ENCODE measurements around the gene ZNF407. TPM values are rescaled to one million over a fixed set of nuclear protein-coding genes. Genes with fewer than 3 reads are reported as not detected.

Gene ZNF407
- total RNA-seq, 1 donor from 2014 or later = 13.2 TPM

DNA sequence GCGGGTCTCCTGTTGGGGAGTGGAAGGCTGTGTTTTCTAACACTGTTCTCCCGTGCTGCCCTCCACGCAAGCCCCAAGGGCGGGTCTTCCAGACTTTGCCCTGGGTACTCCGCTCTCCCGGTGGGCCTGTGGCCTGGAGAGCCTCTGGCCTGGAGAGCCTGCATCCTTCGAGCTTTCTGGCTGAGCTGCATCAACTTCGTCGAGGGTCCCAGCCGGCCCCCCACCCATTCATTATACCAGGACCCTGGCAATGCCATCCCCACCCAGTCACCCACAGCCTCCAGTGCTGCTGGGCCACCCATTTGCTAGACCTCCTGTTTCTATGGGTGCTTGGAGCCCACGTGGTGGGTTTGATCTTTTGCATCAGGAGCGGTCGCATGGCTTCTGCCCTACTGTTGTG is 509.1 kb downstream of the ZNF407 start:
- no peak overlapping the region for H3K4me3 Mint-ChIP-seq
- no peak overlapping the region for H3K27ac Mint-ChIP-seq (ENCODE audit: unreplicated experiment)
- DNase-seq (ENCODE audit: low read depth, low spot score) = no peak
- H3K4me1 Mint-ChIP-seq = no peaks in the 10 kb centered on the region
- H3K27me3 Mint-ChIP-seq (ENCODE audit: low read depth) = no peaks in the 10 kb centered on the region
- peaks cover 5% of the 10 kb centered on the region for H3K36me3 Mint-ChIP-seq (ENCODE audit: low read depth)
- H3K9me3 Mint-ChIP-seq = peaks cover 4% of the 10 kb centered on the region
- TF ChIP-seq, protein P1, sequence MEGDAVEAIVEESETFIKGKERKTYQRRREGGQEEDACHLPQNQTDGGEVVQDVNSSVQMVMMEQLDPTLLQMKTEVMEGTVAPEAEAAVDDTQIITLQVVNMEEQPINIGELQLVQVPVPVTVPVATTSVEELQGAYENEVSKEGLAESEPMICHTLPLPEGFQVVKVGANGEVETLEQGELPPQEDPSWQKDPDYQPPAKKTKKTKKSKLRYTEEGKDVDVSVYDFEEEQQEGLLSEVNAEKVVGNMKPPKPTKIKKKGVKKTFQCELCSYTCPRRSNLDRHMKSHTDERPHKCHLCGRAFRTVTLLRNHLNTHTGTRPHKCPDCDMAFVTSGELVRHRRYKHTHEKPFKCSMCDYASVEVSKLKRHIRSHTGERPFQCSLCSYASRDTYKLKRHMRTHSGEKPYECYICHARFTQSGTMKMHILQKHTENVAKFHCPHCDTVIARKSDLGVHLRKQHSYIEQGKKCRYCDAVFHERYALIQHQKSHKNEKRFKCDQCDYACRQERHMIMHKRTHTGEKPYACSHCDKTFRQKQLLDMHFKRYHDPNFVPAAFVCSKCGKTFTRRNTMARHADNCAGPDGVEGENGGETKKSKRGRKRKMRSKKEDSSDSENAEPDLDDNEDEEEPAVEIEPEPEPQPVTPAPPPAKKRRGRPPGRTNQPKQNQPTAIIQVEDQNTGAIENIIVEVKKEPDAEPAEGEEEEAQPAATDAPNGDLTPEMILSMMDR (conservative IDR thresholded peaks at IDR 0.05) = no peak

DNA sequence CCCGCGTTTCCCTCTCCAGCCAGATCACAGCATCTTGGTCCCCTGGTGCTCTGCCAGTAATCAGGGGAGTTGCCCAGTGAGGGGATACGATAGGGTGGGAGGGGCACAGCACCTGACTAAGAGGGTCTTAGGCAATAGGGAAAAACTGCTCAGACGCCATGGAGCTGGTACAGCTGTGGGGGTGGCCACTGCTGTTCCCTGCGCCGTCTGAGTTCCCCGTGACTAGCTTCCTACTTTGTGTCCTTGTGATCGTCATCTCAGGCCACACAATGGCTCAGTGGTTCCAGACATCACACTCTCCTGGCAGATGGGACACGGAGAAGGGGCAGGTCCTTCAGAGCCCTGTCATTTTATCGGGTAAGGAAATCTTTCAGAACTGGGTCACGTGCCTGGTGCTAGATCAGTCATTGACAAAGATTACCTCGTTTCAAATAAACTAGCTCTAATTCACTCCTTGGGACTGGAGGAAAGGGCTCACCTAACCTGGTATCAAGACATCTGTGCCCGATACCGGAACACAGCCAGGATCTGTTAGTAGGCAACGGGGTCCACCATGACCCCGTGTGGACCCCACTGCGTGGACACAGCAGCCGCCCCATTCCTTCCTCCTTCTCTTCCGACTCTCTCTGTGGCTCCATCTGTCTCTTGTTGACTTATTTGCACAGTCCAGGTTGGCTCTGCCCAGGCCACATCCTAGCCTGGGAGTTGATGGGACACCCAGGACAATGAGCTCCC is 509.7 kb downstream of the ZNF407 start:
- H3K4me1 Mint-ChIP-seq = no peaks in the 10 kb centered on the region
- H3K4me3 Mint-ChIP-seq = no peak overlapping the region
- no peaks in the 10 kb centered on the region for H3K27me3 Mint-ChIP-seq (ENCODE audit: low read depth)
- TF ChIP-seq, protein P1 (conservative IDR thresholded peaks at IDR 0.05) = no peak
- H3K9me3 Mint-ChIP-seq = no peaks in the 10 kb centered on the region
- DNase-seq (ENCODE audit: low read depth, low spot score) = no peak
- H3K36me3 Mint-ChIP-seq (ENCODE audit: low read depth) = peaks cover 2% of the 10 kb centered on the region
- H3K27ac Mint-ChIP-seq (ENCODE audit: unreplicated experiment) = no peak overlapping the region

DNA sequence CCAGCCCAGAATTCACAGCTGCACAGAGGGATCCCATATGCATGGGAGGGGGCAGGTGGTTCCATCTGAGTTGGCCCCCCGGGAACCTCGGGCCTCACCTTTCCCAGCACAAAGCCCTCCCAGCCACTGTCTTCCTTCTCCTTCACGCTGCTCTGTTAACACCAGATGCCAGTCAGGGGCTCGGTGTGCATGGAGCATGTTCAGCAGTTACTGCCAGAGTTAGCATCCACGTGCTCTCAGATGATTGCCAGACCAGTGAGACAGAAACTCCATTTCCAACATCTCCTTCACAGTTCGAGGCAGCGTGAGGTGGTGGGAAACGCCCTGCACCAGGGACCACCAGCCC is 510.2 kb downstream of the ZNF407 start:
- H3K27ac Mint-ChIP-seq (ENCODE audit: unreplicated experiment) = no peak overlapping the region
- H3K9me3 Mint-ChIP-seq = no peaks in the 10 kb centered on the region
- peaks cover 2% of the 10 kb centered on the region for H3K36me3 Mint-ChIP-seq (ENCODE audit: low read depth)
- no peaks in the 10 kb centered on the region for H3K27me3 Mint-ChIP-seq (ENCODE audit: low read depth)
- H3K4me1 Mint-ChIP-seq = no peaks in the 10 kb centered on the region
- no peak for DNase-seq (ENCODE audit: low read depth, low spot score)
- no peak overlapping the region for H3K4me3 Mint-ChIP-seq
- TF ChIP-seq, protein P1 (conservative IDR thresholded peaks at IDR 0.05) = no peak

DNA sequence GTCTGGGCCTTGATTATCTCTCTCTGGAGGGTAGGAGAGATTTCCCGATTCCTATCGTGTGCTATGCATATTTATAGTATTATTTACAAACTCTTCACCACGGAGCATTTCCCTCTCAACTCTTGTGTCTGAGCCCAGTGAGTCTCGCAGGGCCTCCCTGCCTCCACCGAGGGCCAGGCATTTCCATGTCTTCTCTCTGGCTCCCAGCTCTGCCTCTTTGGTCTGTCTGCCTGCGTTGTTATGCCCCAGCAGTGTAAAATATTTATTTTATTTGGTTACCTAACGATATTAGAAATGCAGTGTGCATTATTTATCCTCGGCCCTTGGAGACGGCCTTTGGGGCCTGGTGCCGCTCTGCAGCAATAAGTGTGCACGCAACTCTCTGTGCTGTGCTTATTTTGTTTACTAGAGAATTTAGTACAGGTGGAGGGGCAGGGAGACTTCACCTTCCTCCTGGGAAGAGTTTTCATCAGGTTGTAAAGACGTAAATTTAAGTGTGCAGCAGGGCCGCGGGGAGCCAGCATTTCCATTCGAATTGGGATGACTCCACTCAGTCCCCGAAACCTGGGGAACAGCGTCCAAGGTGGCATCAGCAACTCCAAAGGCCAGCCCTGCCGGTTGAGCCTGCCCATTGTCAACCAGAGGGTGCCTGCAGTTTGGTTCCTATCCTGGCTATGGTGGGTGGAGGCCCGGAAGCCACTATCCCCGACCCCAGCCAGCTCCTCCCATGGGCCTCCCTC is 511.1 kb downstream of the ZNF407 start:
- no peaks in the 10 kb centered on the region for H3K4me1 Mint-ChIP-seq
- TF ChIP-seq, protein P1 (conservative IDR thresholded peaks at IDR 0.05) = no peak
- no peak overlapping the region for H3K4me3 Mint-ChIP-seq
- H3K27ac Mint-ChIP-seq (ENCODE audit: unreplicated experiment) = no peak overlapping the region
- no peak for DNase-seq (ENCODE audit: low read depth, low spot score)
- no peaks in the 10 kb centered on the region for H3K9me3 Mint-ChIP-seq
- H3K36me3 Mint-ChIP-seq (ENCODE audit: low read depth) = no peaks in the 10 kb centered on the region
- no peaks in the 10 kb centered on the region for H3K27me3 Mint-ChIP-seq (ENCODE audit: low read depth)

DNA sequence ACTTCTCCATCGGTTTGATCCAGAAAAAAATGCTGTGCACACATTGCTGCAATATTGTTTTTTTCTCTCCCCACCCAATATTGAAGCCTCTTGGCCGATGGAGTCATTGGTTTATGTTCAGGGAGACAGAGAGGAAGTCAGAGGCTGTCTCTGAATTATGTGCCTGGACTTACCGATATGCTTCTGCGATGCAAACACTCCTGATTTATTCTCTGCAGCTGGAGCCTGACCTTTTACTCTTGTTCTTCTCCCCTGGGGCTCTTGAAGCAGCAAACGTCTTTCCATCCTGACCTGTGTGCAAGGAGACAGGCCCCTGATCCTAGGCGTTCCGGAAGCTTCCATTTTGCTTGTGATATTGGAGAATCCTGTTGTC is 511.6 kb downstream of the ZNF407 start:
- TF ChIP-seq, protein P1 (conservative IDR thresholded peaks at IDR 0.05) = no peak
- Mint-ChIP-seq H3K27ac (ENCODE audit: unreplicated experiment) (no peak overlapping the region), H3K9me3 (no peaks in the 10 kb centered on the region), H3K36me3 (ENCODE audit: low read depth) (no peaks in the 10 kb centered on the region), H3K27me3 (ENCODE audit: low read depth) (no peaks in the 10 kb centered on the region), H3K4me3 (no peak overlapping the region), H3K4me1 (no peaks in the 10 kb centered on the region)
- DNase-seq (ENCODE audit: low read depth, low spot score) = no peak

Data from neural crest cell (in vitro differentiated cells).